ENCODE measurements around the gene OCA2. TPM values are rescaled to one million over a fixed set of nuclear protein-coding genes. Genes with fewer than 3 reads are reported as not detected.

The OCA2 gene
- total and polyA plus RNA-seq, 2 of the 13 experiments (the other 11 are each of a cell fraction or from before 2014, with no cell fraction given), result 0.02 to 0.05 TPM

- Histone ChIP-seq H3K36me3 (replicated peaks in 1 of 2; ENCODE audit: control insufficient read depth in 1 of 2, insufficient read depth in 2 of 2, low read length in 2 of 2) (no peaks in the 10 kb centered on the region), H3K9ac (ENCODE audit: insufficient read depth, low read depth, low read length) (no peak overlapping the region), H3K4me2 (ENCODE audit: low read depth, low read length) (no peak overlapping the region), H3K79me2 (ENCODE audit: insufficient read depth, low read length) (no peaks in the 10 kb centered on the region), H3K27me3 (ENCODE audit: control insufficient read depth in 1 of 2, insufficient read depth in 2 of 2, low read length in 2 of 2) (no peaks in the 10 kb centered on the region), H3K27ac (ENCODE audit: extremely low read length, insufficient read depth, low read length) (no peak overlapping the region), H3K9me3 (ENCODE audit: low read length) (0 out of 2 replicates have a peak, but pooled peaks cover 5% of the 10 kb centered on the region), H3K4me1 (ENCODE audit: insufficient read depth, low read length) (peaks cover 14% of the 10 kb centered on the region), H4K20me1 (ENCODE audit: insufficient read depth, low read length) (no peaks in the 10 kb centered on the region), H3K4me3 (replicated peaks in 1 of 3; ENCODE audit: insufficient read depth in 1 of 3, low read depth in 2 of 3, low read length in 3 of 3) (no peak overlapping the region), H2AFZ (ENCODE audit: low read length) (no peak overlapping the region)
- intact Hi-C loops (cut with micrococcal nuclease; ENCODE audit: unreplicated experiment) (no loop called here), in situ Hi-C loops (cut with HindIII; ENCODE audit: extremely low pct_ligation_motif_present, low pct_unique_long_range_greater_than_20kb) (no loop called here)
- TF ChIP-seq RNF219 (CRISPR knock-in tag; IDR thresholded peaks at IDR 0.05) (no peak), GZF1 (CRISPR knock-in tag; IDR thresholded peaks at IDR 0.05) (no peak), ZNF318 (CRISPR knock-in tag; IDR thresholded peaks at IDR 0.05) (no peak), MZF1 (CRISPR knock-in tag; IDR thresholded peaks at IDR 0.05; ENCODE audit: borderline replicate concordance) (no peak), ZNF577 (CRISPR knock-in tag; IDR thresholded peaks at IDR 0.05; ENCODE audit: borderline replicate concordance, low read depth) (no peak), PLRG1 (conservative IDR thresholded peaks at IDR 0.05) (no peak)
- WGBS (ENCODE audit: low lambda C conversion rate), result 80% methylated on average over 1 of the region's 20 CpGs
- POLR2A ChIA-PET, result no interaction called here
- no peak for DNase-seq (ENCODE audit: low spot score)
- CTCF ChIA-PET (ENCODE audit: low intra/inter-chr PET ratio, low total read pairs), result no interaction called here
- ATAC-seq, result no peak
- no peak for FAIRE-seq
- no TSS peak for BruUV-seq (replicated peaks)
These were observed 17.5 kb downstream of the OCA2 start for GRCh38 chr15:28081594-28081993.

All from HepG2 (cell line).